Amniotic stem cell (primary cell): Measurements from ENCODE around the gene PIP5KL1.
A peak's percentile ranks its signal among the peaks of the same experiment; 100 is the strongest.

Experiments
- DNase-seq: peaks from one replicate; lab custom pipeline; 2025; lab: John Stamatoyannopoulos, UW

PIP5KL1 gene

DNA sequence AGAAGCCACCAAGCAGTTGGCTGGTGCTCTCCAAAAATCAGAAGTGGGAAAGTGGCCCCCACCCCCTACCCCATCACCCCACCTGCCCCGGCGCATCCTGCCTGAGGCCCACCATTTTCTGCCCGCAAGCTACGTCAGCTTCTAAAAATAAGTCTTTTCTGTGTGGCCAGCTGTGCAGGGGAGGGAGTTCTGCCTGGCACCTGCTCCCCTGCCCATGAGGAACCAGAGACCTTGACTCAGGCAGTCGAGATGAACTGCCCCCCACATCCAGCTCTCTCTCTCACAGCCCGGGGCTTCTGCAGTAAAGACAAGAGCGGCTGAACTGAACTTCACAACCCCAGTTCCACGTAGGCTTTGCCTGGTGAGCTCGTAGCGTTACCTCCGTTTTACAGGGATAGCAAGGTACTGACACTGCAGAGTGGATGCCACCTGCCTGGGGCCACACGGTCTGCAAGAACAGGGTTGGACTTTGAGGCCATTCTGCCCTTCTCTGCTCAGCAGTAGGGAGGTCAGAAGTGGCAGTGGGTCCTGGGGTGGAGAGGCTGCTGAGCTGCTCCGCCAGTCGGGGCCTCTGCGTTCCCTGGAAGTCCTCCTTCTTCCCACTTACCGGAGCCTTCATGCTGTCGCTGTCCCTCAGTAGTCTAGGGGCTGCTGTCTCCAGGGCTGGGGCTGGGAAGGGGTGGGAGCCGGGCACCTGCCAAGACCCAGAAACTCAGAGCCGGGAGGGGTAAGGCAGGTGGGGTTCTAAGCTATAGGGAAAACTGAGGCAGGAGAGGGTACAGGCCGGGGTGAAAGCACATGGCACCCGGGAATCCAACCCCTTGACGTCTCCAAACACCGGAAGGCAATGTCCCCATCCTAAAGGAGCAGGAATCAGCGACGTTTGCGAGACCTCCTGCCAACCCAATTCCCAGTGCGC lies 14.5 kb downstream of the PIP5KL1 start:
- DNase-seq: no peak

GRCh38 chr9:127915325-127915752 lies 15.2 kb downstream of the PIP5KL1 start:
- DNase-seq: no peak

DNA sequence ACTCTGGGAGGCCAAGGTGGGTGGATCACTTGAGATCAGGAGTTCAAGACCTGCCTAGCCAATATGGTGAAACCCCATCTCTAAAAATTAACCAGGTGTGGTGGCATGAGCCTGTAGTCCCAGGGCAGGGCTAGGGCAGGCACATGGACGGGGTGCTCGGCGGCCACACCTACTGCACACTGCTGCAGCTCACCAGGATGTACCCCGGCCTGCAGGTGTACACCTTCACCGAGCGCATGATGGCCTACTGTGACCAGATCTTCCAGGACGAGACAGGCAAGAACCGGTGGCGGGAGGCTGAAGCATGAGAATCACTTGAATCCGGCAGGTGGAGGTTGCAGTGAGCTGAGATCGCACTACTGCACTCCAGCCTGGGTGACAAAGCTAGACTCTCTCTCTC lies 16.9 kb downstream of the PIP5KL1 start:
- DNase-seq: no peak

- no peak for DNase-seq
Measured at GRCh38 chr9:127912882-127913281, 17.7 kb downstream of the PIP5KL1 start.

DNA sequence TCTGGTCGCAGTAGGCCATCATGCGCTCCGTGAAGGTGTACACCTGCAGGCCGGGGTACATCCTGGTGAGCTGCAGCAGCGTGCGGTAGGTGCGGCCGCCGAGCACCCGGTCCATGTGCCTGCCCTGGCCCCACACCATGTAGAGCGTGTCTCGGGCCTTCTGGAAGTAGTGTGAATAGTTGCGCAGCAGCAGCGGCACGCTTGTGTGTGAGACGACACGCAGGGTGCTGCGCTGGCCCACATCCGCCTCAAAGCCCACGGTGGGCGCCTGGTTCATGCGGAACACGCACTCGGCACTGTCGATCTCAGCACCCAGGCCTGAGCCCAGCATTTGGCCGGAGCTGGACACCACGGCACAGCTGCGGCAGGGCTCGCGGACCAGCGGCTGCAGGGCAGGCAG lies 18.3 kb downstream of the PIP5KL1 start:
- no peak for DNase-seq

DNA sequence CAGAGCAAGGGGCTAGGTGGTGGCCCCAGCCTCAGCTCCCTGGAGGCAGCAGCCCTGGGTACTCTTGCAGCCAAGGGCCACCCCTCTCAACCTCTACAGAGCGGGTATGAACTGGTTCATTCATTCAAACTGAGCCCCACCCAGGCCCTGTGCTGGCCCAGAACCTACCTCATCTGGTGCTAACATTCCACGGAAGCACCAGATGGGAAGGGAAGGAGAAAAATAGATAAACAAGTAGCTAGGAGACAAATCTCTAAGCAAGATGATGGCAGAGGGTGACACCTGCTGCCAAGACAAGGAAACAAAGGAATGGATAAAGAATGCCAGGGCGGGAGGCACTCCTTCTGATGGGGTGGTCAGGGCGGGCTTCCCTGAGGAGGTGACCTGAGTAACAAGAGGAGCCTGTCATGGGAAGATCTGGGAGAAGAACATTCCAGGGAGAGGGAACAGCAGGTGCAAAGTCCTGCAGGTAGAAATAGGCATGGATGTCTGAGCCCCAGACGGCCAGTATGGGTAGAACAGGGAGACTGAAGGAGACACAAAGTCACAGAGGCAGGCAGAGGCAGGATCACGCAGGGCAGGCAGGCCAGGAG lies 19.9 kb downstream of the PIP5KL1 start:
- no peak for DNase-seq

- DNase-seq: no peak
Measured at GRCh38 chr9:127909839-127910273, 20.7 kb downstream of the PIP5KL1 start.

DNA sequence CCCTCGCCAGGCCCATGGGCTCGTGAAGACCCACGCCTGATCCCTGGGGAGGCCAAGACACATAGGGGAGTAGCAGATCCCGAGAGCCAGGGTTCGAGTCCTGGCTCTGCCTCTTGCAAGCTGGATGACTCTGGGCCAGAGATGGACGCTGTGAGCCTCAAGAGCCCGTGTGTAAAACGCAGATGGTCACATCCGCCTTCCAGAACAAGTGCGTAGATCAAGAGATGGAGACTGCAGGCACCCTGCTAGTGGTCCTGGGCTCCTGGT lies 22.0 kb downstream of the PIP5KL1 start:
- DNase-seq: no peak

DNA sequence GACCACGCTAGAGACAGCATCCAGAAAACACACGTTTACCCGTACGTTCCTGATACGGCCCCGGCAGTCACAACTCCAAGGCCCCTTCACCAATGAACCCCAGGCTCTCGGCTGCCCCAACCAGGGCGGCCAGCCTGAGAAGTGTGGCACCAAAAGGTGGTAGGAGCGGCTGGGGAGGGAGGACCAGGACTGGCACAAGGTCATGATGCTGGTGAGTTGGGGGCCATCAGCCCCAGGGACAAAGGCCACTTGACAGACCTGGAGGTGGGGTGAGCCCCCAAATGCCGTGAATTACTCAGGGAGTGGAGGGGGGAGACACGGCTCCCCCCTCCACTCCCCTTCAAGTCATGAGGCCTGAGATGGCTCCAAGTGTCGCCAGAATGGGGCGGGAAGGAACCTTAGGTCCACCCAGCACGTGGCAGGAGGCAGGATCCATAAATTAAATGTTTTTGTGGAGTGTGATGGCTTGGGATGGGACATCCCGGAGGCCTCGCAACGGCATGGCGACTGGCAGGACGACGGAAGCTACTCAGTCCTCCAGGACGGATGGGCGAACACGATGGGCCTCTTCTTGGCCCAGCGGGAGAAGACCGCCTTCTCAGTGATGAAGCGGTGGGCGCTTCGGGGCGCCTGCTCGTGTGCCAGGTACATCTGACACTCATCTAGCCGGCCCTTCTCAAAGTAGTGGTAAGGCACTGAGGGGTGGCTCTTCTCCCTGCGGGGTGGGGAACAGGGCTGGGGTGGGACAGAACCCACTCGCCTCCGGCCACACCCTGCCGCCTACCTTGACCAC lies 22.5 kb downstream of the PIP5KL1 start:
- DNase-seq: no peak

DNA sequence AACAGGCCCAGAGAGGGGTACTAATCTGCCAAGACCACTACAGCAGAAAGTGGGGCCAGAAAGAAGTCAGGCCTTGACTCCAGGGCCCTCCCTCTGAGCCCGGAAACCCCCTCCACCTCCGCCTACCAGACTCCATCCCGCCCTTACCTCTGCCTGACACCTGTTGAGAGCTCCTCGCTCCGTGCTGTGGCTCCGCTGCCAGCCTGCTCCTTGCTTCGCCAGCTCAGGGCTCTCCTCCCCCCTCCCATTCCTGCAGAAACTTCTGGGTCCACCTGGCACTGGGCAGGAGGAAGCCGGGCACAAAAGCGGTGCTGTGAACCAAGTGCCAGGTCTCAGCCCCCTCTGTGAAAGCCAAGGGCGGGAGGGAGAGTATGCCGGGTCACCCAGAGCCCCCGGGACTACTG lies 24.8 kb downstream of the PIP5KL1 start:
- no peak for DNase-seq

DNA sequence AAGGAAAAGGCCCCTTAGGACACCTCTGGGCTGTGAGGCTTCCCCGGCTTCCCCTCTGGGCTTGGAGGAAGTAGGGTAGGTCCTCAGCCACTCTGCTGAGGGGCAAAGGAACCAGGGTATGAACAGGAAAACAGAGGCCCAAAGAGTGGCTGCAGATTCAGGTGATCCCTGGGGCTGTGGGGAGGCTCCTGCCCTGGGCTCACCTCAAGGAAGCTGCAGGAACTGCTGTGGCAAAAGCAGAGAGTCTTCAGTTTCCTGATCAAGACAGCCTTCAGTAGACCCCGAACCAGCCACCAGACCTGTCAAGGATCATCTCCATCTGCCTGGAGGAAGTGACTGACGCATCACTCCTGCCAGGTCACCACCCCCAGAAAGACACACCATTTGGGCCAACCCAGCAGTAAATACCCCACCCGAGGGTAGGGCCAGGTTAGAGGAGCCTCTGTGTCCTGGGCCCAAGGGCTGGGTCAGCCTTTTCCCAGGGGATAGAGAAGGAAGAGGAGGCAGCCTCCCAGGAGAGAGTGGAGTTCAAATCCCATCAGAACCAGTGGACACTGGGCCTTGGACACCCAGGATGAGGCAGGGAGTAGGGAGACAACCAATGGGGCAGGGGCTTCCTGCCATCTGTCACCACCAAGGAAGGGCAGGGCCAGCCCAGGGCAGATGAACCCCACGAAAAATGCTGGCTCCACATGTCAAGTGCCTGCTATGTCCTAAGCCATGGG lies 25.4 kb downstream of the PIP5KL1 start:
- DNase-seq: no peak

GRCh38 chr9:127904561-127905003 lies 26.0 kb downstream of the PIP5KL1 start:
- no peak for DNase-seq

GRCh38 chr9:127903557-127904475 lies 26.8 kb downstream of the PIP5KL1 start:
- no peak for DNase-seq

DNA sequence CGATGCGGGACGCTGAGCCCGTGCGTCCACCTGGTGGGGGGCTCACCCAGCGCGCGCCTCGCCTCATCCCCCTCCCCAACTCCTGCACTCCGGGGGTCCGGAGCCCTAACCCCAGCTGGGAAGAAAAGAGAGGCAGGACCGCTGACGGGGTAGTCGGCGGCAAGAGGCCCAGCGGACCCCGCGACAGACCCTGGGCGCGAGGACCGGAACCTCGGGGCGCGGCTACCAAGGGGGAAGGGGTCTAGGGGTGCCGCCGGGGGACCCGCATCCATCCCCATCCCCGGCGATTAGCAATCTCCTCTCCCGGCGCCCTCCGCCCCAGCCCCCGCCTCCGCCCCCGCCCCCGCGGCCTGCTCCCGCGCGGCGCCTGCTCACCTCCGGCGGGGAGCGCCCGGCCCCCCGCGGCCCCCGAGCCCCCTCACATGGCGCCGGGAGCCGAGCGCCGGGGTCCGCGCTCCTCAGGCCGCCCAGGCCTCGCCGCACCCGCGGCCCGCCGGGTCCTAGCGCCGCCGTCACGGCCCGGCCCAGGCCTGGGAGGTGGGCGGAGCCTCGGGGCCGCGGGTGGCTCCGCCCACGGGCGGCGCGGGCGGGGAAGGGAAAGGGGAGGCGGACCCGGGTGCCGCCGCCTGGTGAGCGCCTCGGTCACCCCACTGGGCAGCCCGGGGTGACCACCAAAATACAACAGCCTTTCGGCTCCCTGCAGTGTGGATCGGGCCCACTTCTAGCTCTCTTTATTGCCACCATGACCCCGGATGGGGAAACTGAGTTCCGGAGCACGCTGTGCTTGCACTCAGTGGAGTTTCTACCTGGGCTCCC lies 31.2 kb downstream of the PIP5KL1 start, which contains the start of gene ST6GALNAC6:
TSS of gene ST6GALNAC6 (minus strand) at position 476 of the 816 bp plus-strand sequence. CDS start 1,622 bp downstream, outside the sequence.
- peak; percentile 47 for DNase-seq

GRCh38 chr9:127898433-127899127 lies 32.0 kb downstream of the PIP5KL1 start:
- peak; percentile 45 for DNase-seq

DNA sequence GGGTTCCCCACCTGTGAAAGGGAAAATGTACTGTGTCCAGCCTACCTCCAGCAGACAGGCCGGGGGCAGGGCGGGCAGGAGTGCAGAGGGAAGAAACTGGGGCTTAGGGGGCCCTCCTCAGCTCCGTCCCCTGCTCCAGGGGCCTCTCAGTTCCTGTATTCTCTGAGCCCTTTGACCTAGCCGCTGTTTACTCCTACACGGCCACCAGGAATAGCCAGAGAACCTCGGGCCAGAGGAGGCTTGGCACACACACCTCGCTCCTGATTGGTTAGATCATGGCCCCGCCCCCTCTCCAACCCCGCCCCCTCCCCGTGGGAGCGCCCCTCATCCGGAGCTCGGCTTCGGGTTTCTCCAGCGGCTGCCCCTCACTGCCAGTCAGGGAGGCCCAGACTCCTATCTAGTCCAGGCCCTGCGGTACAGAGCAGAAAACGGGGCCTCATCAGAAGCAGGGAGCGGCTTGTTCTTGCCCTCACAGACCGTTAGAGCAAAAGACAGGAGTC lies 33.3 kb downstream of the PIP5KL1 start:
- no peak for DNase-seq

DNA sequence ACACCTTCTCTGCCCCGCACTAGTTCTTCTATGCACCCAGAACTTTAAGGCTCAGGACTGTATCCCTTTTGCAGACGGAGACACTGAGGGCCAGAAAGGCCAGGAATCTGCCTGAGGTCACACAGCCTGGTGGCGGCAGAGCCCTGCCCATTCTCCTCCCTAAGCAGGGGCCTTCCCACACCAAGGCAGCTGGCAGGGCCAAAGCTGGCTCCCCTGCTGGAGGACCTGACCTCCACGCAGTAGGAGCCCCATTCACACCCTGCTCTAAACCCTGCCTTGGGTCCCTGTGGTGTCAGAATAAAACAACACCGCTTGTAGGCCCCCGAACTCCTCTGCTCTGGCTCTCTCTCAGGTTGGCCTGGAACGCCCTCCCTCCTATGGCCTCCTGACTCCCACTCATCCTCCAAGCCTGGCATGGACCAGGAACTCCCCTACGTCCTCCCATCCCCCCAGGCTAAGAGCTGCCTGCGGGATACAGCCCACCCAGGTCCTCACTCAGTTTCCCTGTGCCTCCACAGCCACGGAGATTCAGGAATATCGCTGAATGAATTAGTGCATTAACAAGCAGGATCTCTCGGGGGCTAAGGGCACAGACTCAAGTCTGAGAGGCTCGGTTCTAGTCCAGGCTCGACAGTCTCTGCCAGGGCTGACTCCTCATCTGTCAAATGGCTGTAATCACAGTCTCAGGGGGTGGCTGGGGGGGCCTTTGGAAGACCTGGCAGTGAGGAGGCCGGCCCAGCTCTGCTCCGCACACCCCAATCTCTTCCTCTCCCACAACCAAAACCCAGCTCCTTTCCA lies 34.0 kb downstream of the PIP5KL1 start:
- DNase-seq: no peak

DNA sequence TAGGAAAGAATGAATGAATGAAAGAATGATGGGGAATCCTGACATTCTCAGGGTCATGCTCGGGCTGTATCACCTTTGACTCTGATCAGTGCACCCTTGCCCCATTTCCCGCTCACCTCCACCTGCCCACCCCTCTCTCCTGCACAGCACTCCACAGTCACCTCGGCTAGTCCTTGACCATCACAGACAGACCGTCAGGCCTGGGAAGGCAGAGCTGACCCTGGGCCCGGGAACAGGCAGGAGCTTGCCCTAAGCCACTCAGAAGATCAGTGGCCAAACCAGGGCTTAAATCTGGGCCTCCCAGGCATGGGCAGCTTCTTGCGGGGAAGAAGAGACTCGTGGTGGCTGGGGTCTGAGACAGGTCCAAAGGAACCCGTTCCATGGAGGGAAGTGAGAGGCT lies 34.8 kb downstream of the PIP5KL1 start:
- no peak for DNase-seq
